HepG2 (cell line): ENCODE results near the gene C2orf76. TPM values are rescaled to one million over a fixed set of nuclear protein-coding genes. Genes with fewer than 3 reads are reported as not detected.

Experiments used
- ATAC-seq: fragments of 200-7000 bp; cut with Tn5 transposase; 3 replicates; pipeline ENCODE4 v1.9.1; 2020; ENCODE audit warnings: mild to moderate bottlenecking, moderate library complexity
- BruUV-seq: library from RNA; stranded (reverse); fragments of 400-500 nt; replicated peaks from 2 replicates; lab custom pipeline; 2021; lab: Mats Ljungman, UMichigan
- CTCF ChIA-PET: fragments of 300-600 bp; formaldehyde crosslinking; extraction: SDS; loops from one replicate; lab custom pipeline; 2021; ENCODE audit warnings: low total read pairs, inconsistent platforms, low intra/inter-chr PET ratio; lab: Yijun Ruan, JAX
- POLR2A ChIA-PET: fragments of 350-600 bp; sonication (Branson Sonifier 250); formaldehyde crosslinking; loops from one replicate; lab custom pipeline; 2020; ENCODE audit warnings: antibody characterized with exemption, inconsistent platforms; lab: Yijun Ruan, JAX
- DNase-seq: peaks from one replicate; pipeline ENCODE4 v3.0.0-alpha.2; 2015; ENCODE audit warnings: low spot score
- FAIRE-seq: peaks from 3 replicates; lab custom pipeline; 2011; peaks lifted over from hg19 to GRCh38; lab: Jason Lieb, UNC
- H2AFZ ChIP-seq: one replicate; pipeline ENCODE4 v1.6.1; 2011; ENCODE audit warnings: low read length, inconsistent platforms
- H3K27ac ChIP-seq: fragments of 300-600 bp; 3 replicates; pipeline ENCODE4 v1.8.0; 2011; ENCODE audit warnings: mixed run types, mild to moderate bottlenecking, mixed read lengths, low read length, inconsistent platforms; ENCODE audit not compliant: insufficient read depth; ENCODE audit errors: extremely low read length
- H3K27me3 ChIP-seq, 2 experiments: fragments of 200-600 bp in 1 of 2; 2 replicates in 1 of 2; 3 replicates in 1 of 2; pipeline versions ENCODE4 v1.6.0 to v1.8.0; 2011; ENCODE audit warnings: low read length in 2 of 2, mild to moderate bottlenecking in 2 of 2, moderate library complexity in 2 of 2, inconsistent platforms in 1 of 2; ENCODE audit not compliant: insufficient read depth in 2 of 2, control insufficient read depth in 1 of 2
- H3K36me3 ChIP-seq, 2 experiments: fragments of 200-600 bp in 1 of 2; replicated peaks in 1 of 2; 2 replicates in 1 of 2; 3 replicates in 1 of 2; pipeline versions ENCODE4 v1.5.1 to v1.8.0; 2011; ENCODE audit warnings: low read length in 2 of 2, inconsistent platforms in 1 of 2; ENCODE audit not compliant: insufficient read depth in 2 of 2, control insufficient read depth in 1 of 2
- H3K4me1 ChIP-seq: 2 replicates; pipeline ENCODE4 v1.5.1; 2012; ENCODE audit warnings: low read length, inconsistent platforms; ENCODE audit not compliant: insufficient read depth
- H3K4me2 ChIP-seq: 2 replicates; pipeline ENCODE4 v1.6.0; 2011; ENCODE audit warnings: low read depth, low read length, inconsistent platforms
- H3K4me3 ChIP-seq, 3 experiments: fragments of 200-600 bp in 1 of 3; sonication (generic), shearing (Covaris generic) in 1 of 3; replicated peaks in 1 of 3; 2 replicates each; pipeline ENCODE4 v1.5.1; 2011 to 2016; ENCODE audit warnings: low read length in 3 of 3, inconsistent platforms in 2 of 3, low read depth in 2 of 3, mild to moderate bottlenecking in 2 of 3, control low read depth in 1 of 3, mixed read lengths in 1 of 3; ENCODE audit not compliant: insufficient read depth in 1 of 3
- H3K79me2 ChIP-seq: one replicate; pipeline ENCODE4 v1.6.1; 2011; ENCODE audit warnings: low read length, inconsistent platforms; ENCODE audit not compliant: insufficient read depth
- H3K9ac ChIP-seq: 2 replicates; pipeline ENCODE4 v1.6.0; 2011; ENCODE audit warnings: mild to moderate bottlenecking, low read depth, low read length, inconsistent platforms; ENCODE audit not compliant: insufficient read depth
- H3K9me3 ChIP-seq: 2 replicates; pipeline ENCODE4 v1.5.1; 2012; ENCODE audit warnings: mild to moderate bottlenecking, low read length
- H4K20me1 ChIP-seq: 2 replicates; pipeline ENCODE4 v1.6.0; 2011; ENCODE audit warnings: inconsistent platforms, mild to moderate bottlenecking, low read length, moderate library complexity; ENCODE audit not compliant: insufficient read depth
- GPN1 ChIP-seq: sonication (generic); formaldehyde crosslinking; IDR thresholded peaks from 2 replicates; pipeline ENCODE4 v1.5.1; 2020; ENCODE audit warnings: missing genetic modification reagents, borderline replicate concordance
- SMC3 ChIP-seq: IDR thresholded peaks from 2 replicates; pipeline ENCODE4 v1.6.1; 2011; ENCODE audit warnings: low read length, improper control_type of control experiment
- STAG1 ChIP-seq: sonication (generic); formaldehyde crosslinking; IDR thresholded peaks from 2 replicates; pipeline ENCODE4 v1.4.0; 2020; ENCODE audit warnings: missing genetic modification reagents
- ZNF660 ChIP-seq: sonication (generic); formaldehyde crosslinking; IDR thresholded peaks from 2 replicates; pipeline ENCODE4 v1.5.1; 2020; ENCODE audit warnings: mild to moderate bottlenecking, low read depth, missing genetic modification reagents, borderline replicate concordance
- WGBS: methylation state at CpG from one replicate; pipeline ENCODE4 v1.1.6; 2017; ENCODE audit warnings: low lambda C conversion rate; 5-methylcytosine and 5-hydroxymethylcytosine counted together
- in situ Hi-C: cut with HindIII; loops from 2 replicates; pipeline ENCODE4 v1.10.0; 2017; ENCODE audit warnings: low pct_unique_long_range_greater_than_20kb; ENCODE audit not compliant: extremely low pct_ligation_motif_present
- intact Hi-C: fragments of 100-400 bp; cut with micrococcal nuclease; formaldehyde crosslinking; loops from one replicate; pipeline ENCODE4 v1.10.0; 2022; ENCODE audit not compliant: unreplicated experiment
- polyA plus RNA-seq, 8 experiments: library from polyadenylated mRNA; depleted of rRNA in 3 of 8; stranded (reverse) in 7 of 8; unstranded in 1 of 8; fragments of >200 nt; fragmentation: Illumina TruSeq in 4 of 8; extraction: Trizol in 4 of 8; gene quantifications; 2 replicates each; pipeline versions ENCODE4 v1.2.1 to v1.2.3, GENCODE V29; 2011 to 2016; ENCODE audit warnings: low read depth in 4 of 8, missing spikeins in 1 of 8, mixed read lengths in 1 of 8; ENCODE audit not compliant: insufficient read depth in 1 of 8
- total RNA-seq, 5 experiments: library from RNA; depleted of rRNA; stranded (reverse); fragments of >200 nt; fragmentation: Illumina TruSeq; extraction: Trizol; gene quantifications; 2 replicates each; pipeline ENCODE4 v1.2.3, GENCODE V29; 2016; ENCODE audit warnings: low read depth in 1 of 5
- TF ChIP-seq, protein P1 (sequence below): sonication (generic); formaldehyde crosslinking; IDR thresholded peaks from 2 replicates; pipeline ENCODE4 v1.5.0; 2020; ENCODE audit warnings: mild to moderate bottlenecking, missing genetic modification reagents, moderate library complexity
- TF ChIP-seq, protein P2 (sequence below): sonication (generic); formaldehyde crosslinking; IDR thresholded peaks from 2 replicates; pipeline ENCODE4 v1.4.0; 2020; ENCODE audit warnings: missing genetic modification reagents, borderline replicate concordance

Gene C2orf76
- total and polyA plus RNA-seq, 2 of the 13 experiments (the other 11 are each of a cell fraction or from before 2014, with no cell fraction given): 7.7 to 8.5 TPM

GRCh38 chr2:119311371-119311770, 55.3 kb downstream of the C2orf76 start:
- H3K27me3 ChIP-seq: no peaks in the 10 kb centered on the region
- no peak overlapping the region for H3K27ac ChIP-seq
- WGBS: 55% methylated on average over 5 of the region's 5 CpGs
- CTCF ChIA-PET: interaction anchor here (0.6 to 1.7 kb wide), 3 partner anchors 283 to 1090 kb away, joined by 3 to 5 read pairs (median 3); no protein-coding TSS in a partner anchor
- intact Hi-C loops (loop anchor here (1.0 to 5.0 kb wide), 2 partner anchors 284 to 300 kb away; no protein-coding TSS in a partner anchor), in situ Hi-C loops (loop anchor here (10.0 kb wide), 1 partner anchor 427 kb away; no protein-coding TSS in a partner anchor)
- no peaks in the 10 kb centered on the region for H3K79me2 ChIP-seq
- DNase-seq (no peak), FAIRE-seq (no peak), ATAC-seq (peak; percentile 76)
- no peak overlapping the region for H2AFZ ChIP-seq
- H4K20me1 ChIP-seq: no peaks in the 10 kb centered on the region
- no TSS peak for BruUV-seq
- TF ChIP-seq, protein P1, sequence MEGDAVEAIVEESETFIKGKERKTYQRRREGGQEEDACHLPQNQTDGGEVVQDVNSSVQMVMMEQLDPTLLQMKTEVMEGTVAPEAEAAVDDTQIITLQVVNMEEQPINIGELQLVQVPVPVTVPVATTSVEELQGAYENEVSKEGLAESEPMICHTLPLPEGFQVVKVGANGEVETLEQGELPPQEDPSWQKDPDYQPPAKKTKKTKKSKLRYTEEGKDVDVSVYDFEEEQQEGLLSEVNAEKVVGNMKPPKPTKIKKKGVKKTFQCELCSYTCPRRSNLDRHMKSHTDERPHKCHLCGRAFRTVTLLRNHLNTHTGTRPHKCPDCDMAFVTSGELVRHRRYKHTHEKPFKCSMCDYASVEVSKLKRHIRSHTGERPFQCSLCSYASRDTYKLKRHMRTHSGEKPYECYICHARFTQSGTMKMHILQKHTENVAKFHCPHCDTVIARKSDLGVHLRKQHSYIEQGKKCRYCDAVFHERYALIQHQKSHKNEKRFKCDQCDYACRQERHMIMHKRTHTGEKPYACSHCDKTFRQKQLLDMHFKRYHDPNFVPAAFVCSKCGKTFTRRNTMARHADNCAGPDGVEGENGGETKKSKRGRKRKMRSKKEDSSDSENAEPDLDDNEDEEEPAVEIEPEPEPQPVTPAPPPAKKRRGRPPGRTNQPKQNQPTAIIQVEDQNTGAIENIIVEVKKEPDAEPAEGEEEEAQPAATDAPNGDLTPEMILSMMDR (CRISPR knock-in tag): peak; percentile 50
- TF ChIP-seq, protein P2, sequence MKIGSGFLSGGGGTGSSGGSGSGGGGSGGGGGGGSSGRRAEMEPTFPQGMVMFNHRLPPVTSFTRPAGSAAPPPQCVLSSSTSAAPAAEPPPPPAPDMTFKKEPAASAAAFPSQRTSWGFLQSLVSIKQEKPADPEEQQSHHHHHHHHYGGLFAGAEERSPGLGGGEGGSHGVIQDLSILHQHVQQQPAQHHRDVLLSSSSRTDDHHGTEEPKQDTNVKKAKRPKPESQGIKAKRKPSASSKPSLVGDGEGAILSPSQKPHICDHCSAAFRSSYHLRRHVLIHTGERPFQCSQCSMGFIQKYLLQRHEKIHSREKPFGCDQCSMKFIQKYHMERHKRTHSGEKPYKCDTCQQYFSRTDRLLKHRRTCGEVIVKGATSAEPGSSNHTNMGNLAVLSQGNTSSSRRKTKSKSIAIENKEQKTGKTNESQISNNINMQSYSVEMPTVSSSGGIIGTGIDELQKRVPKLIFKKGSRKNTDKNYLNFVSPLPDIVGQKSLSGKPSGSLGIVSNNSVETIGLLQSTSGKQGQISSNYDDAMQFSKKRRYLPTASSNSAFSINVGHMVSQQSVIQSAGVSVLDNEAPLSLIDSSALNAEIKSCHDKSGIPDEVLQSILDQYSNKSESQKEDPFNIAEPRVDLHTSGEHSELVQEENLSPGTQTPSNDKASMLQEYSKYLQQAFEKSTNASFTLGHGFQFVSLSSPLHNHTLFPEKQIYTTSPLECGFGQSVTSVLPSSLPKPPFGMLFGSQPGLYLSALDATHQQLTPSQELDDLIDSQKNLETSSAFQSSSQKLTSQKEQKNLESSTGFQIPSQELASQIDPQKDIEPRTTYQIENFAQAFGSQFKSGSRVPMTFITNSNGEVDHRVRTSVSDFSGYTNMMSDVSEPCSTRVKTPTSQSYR (CRISPR knock-in tag): no peak
- no peak for TF ChIP-seq ZNF660
- peak; percentile 23; the same call in 1 of the 2 replicates for TF ChIP-seq SMC3
- peak; percentile 22; the same call in 1 of the 2 replicates for TF ChIP-seq STAG1 (CRISPR knock-in tag)
- TF ChIP-seq GPN1: no peak
- H3K4me2 ChIP-seq: no peak overlapping the region
- POLR2A ChIA-PET: no interaction called here
- no peak overlapping the region for H3K9ac ChIP-seq
- no peaks in the 10 kb centered on the region for H3K9me3 ChIP-seq
- H3K4me3 ChIP-seq: no peak overlapping the region
- peaks cover 23% of the 10 kb centered on the region for H3K4me1 ChIP-seq
- H3K36me3 ChIP-seq: no peaks in the 10 kb centered on the region
